Erythroblast (primary cell): ENCODE measurements around the gene JADE1.

Experiments
- GATA1 ChIP-seq: IDR thresholded peaks from 2 replicates; pipeline ENCODE4 v1.6.1; 2011; ENCODE audit warnings: low read depth, mild to moderate bottlenecking, control low read depth, low read length, moderate library complexity
- POLR2A ChIP-seq: IDR thresholded peaks from 2 replicates; pipeline ENCODE4 v1.6.1; 2011; ENCODE audit warnings: mild to moderate bottlenecking, low read length

GRCh38 chr4:128863312-128864075, 54.0 kb downstream of the JADE1 start:
- TF ChIP-seq POLR2A (no peak), GATA1 (no peak)
